Measurements from ENCODE around the gene SUSD3. TPM values are rescaled to one million over a fixed set of nuclear protein-coding genes. Genes with fewer than 3 reads are reported as not detected.

Gene SUSD3
- total and polyA plus RNA-seq, 2 of the 4 experiments (the other 2 are of a cell fraction) = 0.54 to 1.5 TPM

GRCh38 chr9:93022066-93022465 is 36.4 kb upstream of the SUSD3 start:
- no peaks in the 10 kb centered on the region for H3K9me3 ChIP-seq (ENCODE audit: control insufficient read depth, insufficient read depth, low read length)
- no peak overlapping the region for H4K91ac ChIP-seq (ENCODE audit: insufficient read depth, low read depth, low read length)
- H3K4ac ChIP-seq (ENCODE audit: low read depth, low read length) = no peak overlapping the region
- H2AFZ ChIP-seq (replicated peaks; ENCODE audit: low read length, poor library complexity) = peak overlapping the region; percentile 21
- no peaks in the 10 kb centered on the region for H3K9me1 ChIP-seq (ENCODE audit: insufficient read depth, low read length)
- no peak overlapping the region for H2BK120ac ChIP-seq (ENCODE audit: low read depth, low read length)
- no peak overlapping the region for H2BK20ac ChIP-seq (ENCODE audit: low read depth, low read length)
- no peak overlapping the region for H3K14ac ChIP-seq (replicated peaks; ENCODE audit: low read depth, low read length)
- intact Hi-C loops (cut with micrococcal nuclease) (no loop called here), dilution Hi-C loops (cut with HindIII; ENCODE audit: low sequenced_read_pairs, unreplicated experiment) (no loop called here), in situ Hi-C loops (cut with MboI; ENCODE audit: low sequenced_read_pairs) (loop anchor here (25.0 kb wide), 1 partner anchor 290 kb away; no protein-coding TSS in a partner anchor)
- no peak overlapping the region for H3K4me3 ChIP-seq (ENCODE audit: insufficient read depth, low read depth, low read length)
- no peak overlapping the region for H3K56ac ChIP-seq (ENCODE audit: extremely low read depth, insufficient read depth, low read length)
- WGBS, 2 experiments (ENCODE audit: extremely low coverage in 2 of 2, insufficient read length in 1 of 2) = 34% methylated on average over 5 of the region's 9 CpGs; no CpG with 5 or more reads in 1 of the 2 experiments
- TF ChIP-seq MXI1 (IDR thresholded peaks at IDR 0.05; ENCODE audit: borderline replicate concordance, low read depth, low read length) = no peak
- no peak for TF ChIP-seq NFE2L2 (IDR thresholded peaks at IDR 0.05; ENCODE audit: low read depth, low read length)
- TF ChIP-seq POLR2A (IDR thresholded peaks at IDR 0.05; ENCODE audit: low read depth, low read length) = no peak
- no peak for TF ChIP-seq MAZ (IDR thresholded peaks at IDR 0.05; ENCODE audit: borderline replicate concordance, low read depth, low read length)
- no peak for TF ChIP-seq CHD1 (IDR thresholded peaks at IDR 0.05; ENCODE audit: low read depth, low read length)
- no peak for TF ChIP-seq MAFK (IDR thresholded peaks at IDR 0.05; ENCODE audit: low read depth, low read length)
- no peak for TF ChIP-seq RFX5 (IDR thresholded peaks at IDR 0.05; ENCODE audit: low read depth, low read length)
- no peak for TF ChIP-seq USF2 (IDR thresholded peaks at IDR 0.05; ENCODE audit: low read depth, low read length)
- no peak for TF ChIP-seq SMC3 (IDR thresholded peaks at IDR 0.05; ENCODE audit: low read depth, low read length)
- no peak for TF ChIP-seq RCOR1 (IDR thresholded peaks at IDR 0.05; ENCODE audit: insufficient replicate concordance, low read length)
- TF ChIP-seq ELK1 (IDR thresholded peaks at IDR 0.05; ENCODE audit: borderline replicate concordance, low read depth, low read length) = no peak
- TF ChIP-seq CTCF (conservative IDR thresholded peaks at IDR 0.05; ENCODE audit: low read depth, low read length) = no peak
- TF ChIP-seq CEBPB (IDR thresholded peaks at IDR 0.05; ENCODE audit: low read depth, low read length) = no peak
- TF ChIP-seq FOS (IDR thresholded peaks at IDR 0.05; ENCODE audit: low read depth, low read length) = no peak
- H3K9ac ChIP-seq (ENCODE audit: low read depth, low read length) = no peak overlapping the region
- peaks cover 10% of the 10 kb centered on the region for H3K27me3 ChIP-seq (ENCODE audit: control insufficient read depth, insufficient read depth, low read length)
- DNase-seq = no peak
- H4K5ac ChIP-seq (ENCODE audit: low read depth, low read length) = no peak overlapping the region
- H3K18ac ChIP-seq (ENCODE audit: low read depth, low read length) = no peak overlapping the region
- no peaks in the 10 kb centered on the region for H3K4me1 ChIP-seq (ENCODE audit: control insufficient read depth, insufficient read depth, low read length)
- H2AK5ac ChIP-seq (ENCODE audit: low read depth, low read length) = no peak overlapping the region
- no peak overlapping the region for H3K4me2 ChIP-seq (ENCODE audit: low read depth, low read length)
- no peak overlapping the region for H2AK9ac ChIP-seq (replicated peaks; ENCODE audit: low read depth, low read length, poor library complexity)
- H3K79me1 ChIP-seq (ENCODE audit: low read depth in 1 of 2, low read length in 2 of 2) = no peaks in the 10 kb centered on the region
- no TSS peak for BruUV-seq (replicated peaks)
- H2BK5ac ChIP-seq (ENCODE audit: low read depth, low read length, poor library complexity, severe bottlenecking) = no peak overlapping the region
- no peak for ATAC-seq (ENCODE audit: low read depth)
- H3K36me3 ChIP-seq (ENCODE audit: control insufficient read depth, insufficient read depth, low read length) = no peaks in the 10 kb centered on the region
- ChIA-PET POLR2A (ENCODE audit: unreplicated experiment) (no interaction called here), CTCF (interaction anchor here (0.5 kb wide), 1 partner anchor 280 kb away, joined by 3 read pairs; no protein-coding TSS in a partner anchor)
- no peak overlapping the region for H2BK15ac ChIP-seq (ENCODE audit: low read depth, low read length)
- no peak overlapping the region for H3K23ac ChIP-seq (ENCODE audit: low read depth, low read length)
- no peak overlapping the region for H4K8ac ChIP-seq (ENCODE audit: low read depth in 2 of 2, low read length in 2 of 2)
- no peak overlapping the region for H3K27ac ChIP-seq (ENCODE audit: insufficient read depth, low read length)
- H4K20me1 ChIP-seq (ENCODE audit: insufficient read depth, low read length) = no peaks in the 10 kb centered on the region
